ENCODE data around the gene TSPAN18.

- TF ChIP-seq EZH2 (IDR thresholded peaks at IDR 0.05; ENCODE audit: low read length, unreplicated experiment) (no peak), CTCF (conservative IDR thresholded peaks at IDR 0.05; ENCODE audit: low read depth, low read length) (0 out of 2 replicates have a peak, but pooled peaks have one; percentile 19), EZH2phosphoT487 (IDR thresholded peaks at IDR 0.05; ENCODE audit: borderline replicate concordance, low read length) (no peak)
Measured at GRCh38 chr11:44865866-44866272, 139.1 kb downstream of the TSPAN18 start.
